GM23338 (cell line): ENCODE measurements around the gene TMEM176B. TPM values are rescaled to one million over a fixed set of nuclear protein-coding genes. Genes with fewer than 3 reads are reported as not detected.

Source experiments
- ATAC-seq: fragments of 200-7000 bp; cut with Tn5 transposase; 3 replicates; pipeline ENCODE4 v1.9.1; 2020
- DNase-seq: peaks from one replicate; pipeline ENCODE4 v3.0.0-alpha.2; 2015; ENCODE audit warnings: low spot score
- H2AFZ ChIP-seq: fragments of 200-600 bp; sonication (generic); 2 replicates; pipeline ENCODE4 v1.8.0; 2016; ENCODE audit warnings: antibody characterized with exemption, mild to moderate bottlenecking, moderate library complexity
- H3F3A ChIP-seq: fragments of 200-600 bp; sonication (generic); replicated peaks from 2 replicates; pipeline ENCODE4 v1.8.0; 2017; ENCODE audit warnings: antibody characterized with exemption, mixed run types, low read depth
- H3K27ac ChIP-seq: fragments of 200-600 bp; sonication (generic); 2 replicates; pipeline ENCODE4 v1.6.1; 2016; ENCODE audit warnings: low read depth
- H3K27me3 ChIP-seq: fragments of 200-600 bp; sonication (generic); 2 replicates; pipeline ENCODE4 v1.8.0; 2016; ENCODE audit warnings: mild to moderate bottlenecking, mixed run types, moderate library complexity; ENCODE audit not compliant: insufficient read depth
- H3K36me3 ChIP-seq: fragments of 200-600 bp; sonication (generic); 2 replicates; pipeline ENCODE4 v1.8.0; 2016; ENCODE audit warnings: mild to moderate bottlenecking; ENCODE audit not compliant: insufficient read depth
- H3K4me1 ChIP-seq: fragments of 200-600 bp; sonication (generic); 2 replicates; pipeline ENCODE4 v1.8.0; 2016; ENCODE audit warnings: mild to moderate bottlenecking, moderate library complexity; ENCODE audit not compliant: insufficient read depth
- H3K4me2 ChIP-seq: fragments of 200-600 bp; sonication (generic); 2 replicates; pipeline ENCODE4 v1.7.1; 2017; ENCODE audit warnings: mixed run types
- H3K4me3 ChIP-seq: fragments of 200-600 bp; sonication (generic); 2 replicates; pipeline ENCODE4 v1.6.1; 2016; ENCODE audit warnings: mixed run types
- H3K79me2 ChIP-seq: fragments of 200-600 bp; sonication (generic); replicated peaks from 2 replicates; pipeline ENCODE4 v1.8.0; 2017; ENCODE audit warnings: mild to moderate bottlenecking; ENCODE audit not compliant: insufficient read depth
- H3K9me2 ChIP-seq: fragments of 200-600 bp; sonication (generic); 2 replicates; pipeline ENCODE4 v1.8.0; 2017; ENCODE audit not compliant: insufficient read depth
- H4K20me1 ChIP-seq: fragments of 200-600 bp; sonication (generic); replicated peaks from 2 replicates; pipeline ENCODE4 v1.8.0; 2017; ENCODE audit warnings: mild to moderate bottlenecking; ENCODE audit not compliant: insufficient read depth
- H3K27ac Mint-ChIP-seq: 2 replicates; pipeline ENCODE4 v1.8.0; 2020; ENCODE audit warnings: inconsistent platforms, mild to moderate bottlenecking, moderate library complexity, mixed read lengths
- H3K27me3 Mint-ChIP-seq: 3 replicates; pipeline ENCODE4 v1.8.0; 2022; ENCODE audit warnings: low read depth, mild to moderate bottlenecking, moderate library complexity, mixed read lengths, inconsistent platforms; ENCODE audit not compliant: insufficient read depth, poor library complexity
- H3K36me3 Mint-ChIP-seq: 3 replicates; pipeline ENCODE4 v1.8.0; 2021; ENCODE audit warnings: low read depth, mild to moderate bottlenecking, inconsistent platforms, moderate library complexity, mixed read lengths
- H3K4me1 Mint-ChIP-seq: 3 replicates; pipeline ENCODE4 v1.8.0; 2020; ENCODE audit warnings: mild to moderate bottlenecking, inconsistent platforms, mixed read lengths
- H3K4me3 Mint-ChIP-seq: 3 replicates; pipeline ENCODE4 v1.8.0; 2021; ENCODE audit warnings: moderate library complexity, mild to moderate bottlenecking, inconsistent platforms, mixed read lengths
- H3K9me3 Mint-ChIP-seq: 3 replicates; pipeline ENCODE4 v1.8.0; 2020; ENCODE audit warnings: moderate library complexity, mild to moderate bottlenecking, inconsistent platforms, mixed read lengths
- EZH2 ChIP-seq: fragments of 200-600 bp; sonication (generic); IDR thresholded peaks from one replicate; pipeline ENCODE4 v1.8.0; 2017; ENCODE audit warnings: antibody characterized with exemption, mild to moderate bottlenecking, low read depth; ENCODE audit not compliant: unreplicated experiment
- EZH2phosphoT487 ChIP-seq: fragments of 200-600 bp; sonication (generic); IDR thresholded peaks from one replicate; pipeline ENCODE4 v1.8.1; 2018; ENCODE audit warnings: antibody characterized with exemption; ENCODE audit not compliant: unreplicated experiment
- JUNB ChIP-seq: IDR thresholded peaks from one replicate; pipeline ENCODE4 v1.6.1; 2016; ENCODE audit warnings: antibody characterized with exemption; ENCODE audit not compliant: unreplicated experiment
- STAT1 ChIP-seq: IDR thresholded peaks from one replicate; pipeline ENCODE4 v1.6.1; 2016; ENCODE audit warnings: antibody characterized with exemption; ENCODE audit not compliant: unreplicated experiment
- ZNF462 ChIP-seq: fragments of 250-450 bp; sonication (Bioruptor Pico); IDR thresholded peaks from 2 replicates; pipeline ENCODE4 v1.5.0; 2020; ENCODE audit warnings: mild to moderate bottlenecking, moderate library complexity
- polyA plus RNA-seq: library from polyadenylated mRNA; unstranded; fragments of >200 nt; fragmentation: Nextera tagmentation; extraction: Ambion mirVana; gene quantifications from 2 replicates; pipeline ENCODE4 v1.2.1, GENCODE V29; 2016
- total RNA-seq: library from RNA; depleted of rRNA; stranded (reverse); fragments of >200 nt; shearing (Covaris generic); gene quantifications from 2 replicates; pipeline ENCODE4 v1.2.3, GENCODE V29; 2014

TMEM176B gene
- total and polyA plus RNA-seq, 2 experiments from 2014 or later, result 0.35 to 0.42 TPM

- Mint-ChIP-seq H3K27ac (no peak overlapping the region), H3K36me3 (no peaks in the 10 kb centered on the region), H3K27me3 (peaks cover 96% of the 10 kb centered on the region), H3K4me1 (no peaks in the 10 kb centered on the region), H3K4me3 (no peak overlapping the region), H3K9me3 (no peaks in the 10 kb centered on the region; the same call in 1 of the 3 replicates)
- H3F3A ChIP-seq, result no peaks in the 10 kb centered on the region
- no peak overlapping the region for H2AFZ ChIP-seq
- no peak overlapping the region for H3K4me2 ChIP-seq
- no peaks in the 10 kb centered on the region for H3K9me2 ChIP-seq
- H3K79me2 ChIP-seq, result no peaks in the 10 kb centered on the region
- H3K4me3 ChIP-seq, result no peak overlapping the region
- H3K27ac ChIP-seq, result no peak overlapping the region
- peaks cover 4% of the 10 kb centered on the region for H4K20me1 ChIP-seq
- H3K27me3 ChIP-seq, result peaks cover 98% of the 10 kb centered on the region
- DNase-seq (no peak), ATAC-seq (no peak)
- no peaks in the 10 kb centered on the region for H3K36me3 ChIP-seq
- TF ChIP-seq JUNB, result no peak
- TF ChIP-seq EZH2phosphoT487, result no peak
- TF ChIP-seq STAT1, result no peak
- H3K4me1 ChIP-seq, result no peaks in the 10 kb centered on the region
These were observed 55.1 kb downstream of the TMEM176B start for GRCh38 chr7:150745086-150745485.

GRCh38 chr7:150744041-150744656 is 56.0 kb downstream of the TMEM176B start:
- Histone ChIP-seq H2AFZ (no peak overlapping the region), H3K79me2 (no peaks in the 10 kb centered on the region), H4K20me1 (peaks cover 8% of the 10 kb centered on the region), H3K27ac (no peak overlapping the region), H3K27me3 (peaks cover 98% of the 10 kb centered on the region), H3K36me3 (no peaks in the 10 kb centered on the region), H3K9me2 (no peaks in the 10 kb centered on the region), H3K4me2 (no peak overlapping the region), H3F3A (no peaks in the 10 kb centered on the region), H3K4me1 (no peaks in the 10 kb centered on the region), H3K4me3 (no peak overlapping the region)
- Mint-ChIP-seq H3K4me1 (no peaks in the 10 kb centered on the region), H3K27ac (no peak overlapping the region), H3K36me3 (no peaks in the 10 kb centered on the region), H3K9me3 (no peaks in the 10 kb centered on the region; the same call in 1 of the 3 replicates), H3K27me3 (peaks cover 98% of the 10 kb centered on the region), H3K4me3 (no peak overlapping the region)
- DNase-seq, result no peak
- ATAC-seq, result no peak
- TF ChIP-seq EZH2phosphoT487 (no peak), STAT1 (no peak), ZNF462 (CRISPR knock-in tag) (no peak), EZH2 (no peak)
